GM21786 (cell line): ENCODE data around the gene PCDHGA10.
A peak's percentile ranks its signal among the peaks of the same experiment; 100 is the strongest.
"Not testable (repeated sequence)": the region's sequence is repeated elsewhere in the genome, so short reads cannot be mapped to it uniquely, and the experiment has no call there.

Experiments
- ATAC-seq: cut with Tn5 transposase; IDR thresholded peaks from one replicate; pipeline ENCODE4 v1.9.1; 2021; ENCODE audit not compliant: unreplicated experiment

PCDHGA10 gene

DNA sequence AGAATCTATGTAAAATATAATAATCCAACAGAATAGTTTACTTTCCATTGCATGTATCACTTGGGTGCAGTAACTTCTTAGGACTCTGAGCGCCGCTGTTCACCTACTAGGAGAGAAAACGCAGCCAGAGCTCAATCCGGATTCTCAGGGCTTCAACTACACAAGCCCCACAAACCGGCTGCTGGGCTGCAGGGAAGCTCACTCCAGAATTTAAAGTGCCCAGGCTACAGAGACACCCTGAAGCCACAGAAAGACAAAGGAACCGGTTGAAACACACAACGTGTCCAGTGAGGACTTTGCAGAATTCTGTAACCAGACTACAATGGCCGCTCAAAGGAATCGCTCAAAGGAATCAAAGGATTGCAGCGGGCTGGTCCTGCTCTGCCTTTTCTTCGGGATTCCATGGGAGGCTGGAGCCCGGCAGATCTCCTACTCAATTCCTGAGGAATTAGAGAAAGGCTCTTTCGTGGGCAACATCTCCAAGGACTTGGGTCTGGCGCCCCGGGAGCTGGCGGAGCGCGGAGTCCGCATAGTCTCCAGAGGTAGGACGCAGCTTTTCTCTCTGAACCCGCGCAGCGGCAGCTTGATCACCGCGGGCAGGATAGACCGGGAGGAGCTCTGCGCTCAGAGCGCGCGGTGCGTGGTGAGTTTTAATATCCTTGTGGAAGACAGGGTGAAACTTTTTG lies at the start of gene PCDHGA10:
Gene PCDHGA10 (plus strand): TSS at position 134 of the 686 bp plus-strand sequence. CDS start 189 bp downstream, at position 323.
- peak; percentile 78 for ATAC-seq

- ATAC-seq: no peak
These were observed 48.7 kb upstream of the PCDHGA10 start, which contains the start of gene PCDHGA5 for GRCh38 chr5:141363952-141364660. PCDHGA5 (plus strand) TSS chr5:141364162; CDS start chr5:141364331, 169 bp downstream.

DNA sequence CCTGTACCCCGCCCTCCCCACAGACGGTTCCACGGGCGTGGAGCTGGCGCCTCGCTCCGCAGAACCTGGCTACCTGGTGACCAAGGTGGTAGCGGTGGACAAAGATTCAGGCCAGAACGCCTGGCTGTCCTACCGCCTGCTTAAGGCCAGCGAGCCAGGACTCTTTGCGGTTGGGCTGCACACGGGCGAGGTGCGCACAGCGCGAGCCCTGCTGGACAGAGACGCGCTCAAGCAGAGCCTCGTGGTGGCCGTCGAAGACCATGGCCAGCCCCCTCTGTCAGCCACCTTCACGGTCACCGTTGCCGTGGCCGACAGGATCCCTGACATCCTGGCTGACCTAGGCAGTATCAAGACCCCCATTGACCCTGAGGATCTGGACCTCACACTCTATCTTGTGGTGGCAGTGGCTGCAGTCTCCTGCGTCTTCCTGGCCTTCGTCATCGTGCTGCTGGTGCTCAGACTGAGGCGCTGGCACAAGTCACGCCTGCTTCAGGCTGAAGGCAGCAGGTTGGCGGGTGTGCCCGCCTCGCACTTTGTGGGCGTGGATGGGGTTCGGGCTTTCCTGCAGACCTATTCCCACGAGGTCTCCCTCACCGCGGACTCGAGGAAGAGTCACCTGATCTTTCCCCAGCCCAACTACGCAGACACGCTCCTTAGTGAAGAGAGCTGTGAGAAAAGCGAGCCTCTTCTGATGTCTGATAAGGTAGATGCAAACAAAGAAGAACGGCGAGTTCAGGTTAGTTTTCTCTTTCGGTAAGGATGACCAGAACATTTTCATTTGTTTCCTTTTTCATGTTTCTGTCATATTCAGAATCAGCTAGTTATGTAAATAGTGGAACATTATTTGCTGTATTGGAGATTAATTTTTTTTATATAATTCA lies 46.5 kb upstream of the PCDHGA10 start:
- no peak for ATAC-seq

DNA sequence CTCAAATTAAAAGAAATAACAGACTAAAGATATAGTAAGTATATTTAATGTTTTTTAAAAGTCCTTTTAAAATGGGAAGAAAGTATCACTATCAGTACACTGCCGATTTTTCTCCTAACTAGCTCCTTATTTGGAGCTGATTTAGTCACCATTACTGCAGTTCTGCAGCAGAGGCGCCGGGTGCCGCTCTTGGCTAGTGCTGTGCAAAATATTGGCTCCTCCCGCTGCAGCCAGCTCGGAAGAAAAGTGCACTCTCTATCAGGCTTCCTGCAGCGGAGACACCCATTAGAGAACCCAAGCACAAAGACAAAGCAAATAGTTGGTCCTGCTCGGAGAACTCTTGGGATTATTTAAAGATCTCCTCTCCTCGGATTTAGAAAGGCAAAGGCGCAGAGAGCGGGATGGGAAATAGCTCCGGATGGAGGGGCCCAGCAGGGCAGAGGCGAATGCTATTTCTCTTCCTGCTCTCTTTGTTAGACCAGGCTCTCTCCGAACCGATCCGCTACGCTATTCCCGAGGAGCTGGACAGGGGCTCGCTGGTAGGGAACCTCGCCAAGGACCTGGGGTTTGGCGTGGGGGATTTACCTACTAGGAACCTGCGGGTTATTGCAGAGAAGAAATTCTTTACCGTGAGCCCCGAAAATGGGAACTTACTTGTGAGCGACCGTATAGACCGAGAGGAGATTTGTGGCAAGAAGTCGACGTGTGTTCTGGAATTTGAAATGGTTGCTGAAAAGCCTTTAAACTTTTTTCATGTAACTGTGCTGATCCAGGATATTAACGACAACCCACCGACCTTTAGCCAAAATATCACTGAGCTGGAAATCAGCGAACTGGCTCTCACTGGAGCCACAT lies 42.6 kb upstream of the PCDHGA10 start, which contains the start of gene PCDHGB3:
Gene PCDHGB3 (plus strand): TSS at position 249 of the 855 bp plus-strand sequence. CDS start 153 bp downstream, at position 402.
- ATAC-seq: peak; percentile 99

DNA sequence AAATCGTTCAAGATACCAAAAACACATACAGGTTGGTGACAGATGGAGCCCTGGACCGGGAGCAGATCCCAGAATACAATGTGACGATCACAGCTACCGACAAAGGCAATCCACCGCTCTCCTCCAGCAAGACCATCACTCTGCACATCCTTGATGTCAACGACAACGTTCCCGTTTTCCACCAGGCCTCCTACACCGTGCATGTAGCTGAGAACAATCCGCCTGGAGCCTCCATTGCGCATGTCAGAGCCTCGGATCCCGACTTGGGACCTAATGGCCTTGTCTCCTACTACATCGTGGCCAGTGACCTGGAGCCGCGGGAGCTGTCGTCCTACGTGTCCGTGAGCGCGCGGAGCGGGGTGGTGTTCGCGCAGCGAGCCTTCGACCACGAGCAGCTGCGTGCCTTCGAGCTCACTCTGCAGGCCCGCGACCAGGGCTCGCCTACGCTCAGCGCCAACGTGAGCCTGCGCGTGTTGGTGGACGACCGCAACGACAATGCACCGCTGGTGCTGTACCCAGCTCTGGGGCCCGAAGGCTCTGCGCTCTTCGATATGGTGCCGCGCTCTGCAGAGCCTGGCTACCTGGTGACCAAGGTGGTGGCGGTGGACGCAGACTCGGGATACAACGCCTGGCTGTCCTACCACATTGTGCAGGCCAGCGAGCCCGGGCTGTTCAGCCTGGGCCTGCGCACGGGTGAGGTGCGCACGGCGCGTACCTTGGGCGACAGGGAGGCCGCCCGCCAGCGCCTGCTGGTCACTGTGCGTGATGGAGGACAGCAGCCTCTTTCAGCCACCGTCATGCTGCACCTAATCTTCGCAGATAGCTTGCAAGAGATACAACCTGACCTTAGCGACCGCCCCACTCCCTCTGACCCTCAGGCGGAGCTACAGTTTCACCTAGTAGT lies 41.0 kb upstream of the PCDHGA10 start:
- ATAC-seq: no peak

DNA sequence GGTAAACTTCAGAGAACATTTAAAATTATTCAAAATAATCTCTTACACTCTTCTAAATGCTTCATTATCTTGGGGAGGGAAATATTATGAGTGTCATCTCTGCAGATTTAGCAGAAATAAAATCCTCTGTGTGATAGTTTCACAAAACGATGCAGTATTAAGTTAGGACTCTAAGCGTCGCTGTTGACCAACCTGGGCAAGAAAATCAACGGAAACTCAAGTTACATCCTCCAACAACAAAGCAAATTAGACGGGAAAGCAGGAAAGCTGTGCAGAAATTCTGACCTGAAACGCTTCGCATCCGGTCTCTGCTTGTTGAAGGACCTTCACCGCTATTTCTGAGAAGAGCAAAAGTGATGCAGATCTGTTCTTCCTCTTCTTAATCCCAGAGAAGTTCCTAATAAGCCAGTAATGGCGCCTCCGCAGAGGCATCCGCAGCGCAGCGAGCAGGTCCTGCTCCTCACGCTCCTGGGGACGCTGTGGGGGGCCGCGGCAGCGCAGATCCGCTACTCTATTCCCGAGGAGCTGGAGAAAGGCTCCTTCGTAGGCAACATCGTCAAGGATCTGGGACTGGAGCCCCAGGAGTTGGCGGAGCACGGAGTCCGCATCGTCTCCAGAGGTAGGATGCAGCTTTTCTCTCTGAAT lies 39.0 kb upstream of the PCDHGA10 start, which contains the start of gene PCDHGA6:
Gene PCDHGA6 (plus strand): TSS at position 219 of the 645 bp plus-strand sequence. CDS start 193 bp downstream, at position 412.
- ATAC-seq: no peak

- no peak for ATAC-seq
These were observed 38.2 kb upstream of the PCDHGA10 start for GRCh38 chr5:141374627-141375026.

DNA sequence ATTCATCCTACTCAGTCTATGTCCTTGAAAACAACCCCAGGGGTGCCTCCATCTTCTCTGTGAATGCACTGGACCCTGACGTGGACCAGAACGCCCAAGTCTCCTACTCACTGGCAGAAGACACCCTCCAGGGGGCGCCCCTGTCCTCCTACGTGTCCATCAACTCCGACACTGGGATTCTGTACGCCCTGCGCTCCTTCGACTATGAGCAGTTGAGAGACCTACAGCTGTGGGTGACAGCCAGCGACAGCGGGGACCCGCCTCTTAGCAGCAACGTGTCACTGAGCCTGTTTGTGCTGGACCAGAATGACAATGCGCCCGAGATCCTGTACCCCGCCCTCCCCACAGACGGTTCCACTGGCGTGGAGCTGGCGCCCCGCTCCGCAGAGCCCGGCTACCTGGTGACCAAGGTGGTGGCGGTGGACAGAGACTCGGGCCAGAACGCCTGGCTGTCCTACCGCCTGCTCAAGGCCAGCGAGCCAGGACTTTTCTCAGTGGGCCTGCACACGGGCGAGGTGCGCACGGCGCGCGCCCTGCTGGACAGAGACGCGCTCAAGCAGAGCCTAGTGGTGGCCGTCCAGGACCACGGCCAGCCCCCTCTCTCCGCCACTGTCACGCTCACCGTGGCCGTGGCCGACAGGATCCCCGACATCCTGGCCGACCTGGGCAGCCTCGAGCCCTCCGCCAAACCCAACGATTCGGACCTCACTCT lies 37.2 kb upstream of the PCDHGA10 start:
- ATAC-seq: not testable (repeated sequence)

GRCh38 chr5:141382469-141383294 lies 30.1 kb upstream of the PCDHGA10 start, which contains the start of gene PCDHGA7:
PCDHGA7 (plus strand) TSS chr5:141382742; CDS start chr5:141382900, 158 bp downstream.
- ATAC-seq: no peak

- ATAC-seq: no peak
These were observed 29.4 kb upstream of the PCDHGA10 start for GRCh38 chr5:141383345-141383744.

- ATAC-seq: no peak
These were observed 28.1 kb upstream of the PCDHGA10 start for GRCh38 chr5:141384471-141385267.

DNA sequence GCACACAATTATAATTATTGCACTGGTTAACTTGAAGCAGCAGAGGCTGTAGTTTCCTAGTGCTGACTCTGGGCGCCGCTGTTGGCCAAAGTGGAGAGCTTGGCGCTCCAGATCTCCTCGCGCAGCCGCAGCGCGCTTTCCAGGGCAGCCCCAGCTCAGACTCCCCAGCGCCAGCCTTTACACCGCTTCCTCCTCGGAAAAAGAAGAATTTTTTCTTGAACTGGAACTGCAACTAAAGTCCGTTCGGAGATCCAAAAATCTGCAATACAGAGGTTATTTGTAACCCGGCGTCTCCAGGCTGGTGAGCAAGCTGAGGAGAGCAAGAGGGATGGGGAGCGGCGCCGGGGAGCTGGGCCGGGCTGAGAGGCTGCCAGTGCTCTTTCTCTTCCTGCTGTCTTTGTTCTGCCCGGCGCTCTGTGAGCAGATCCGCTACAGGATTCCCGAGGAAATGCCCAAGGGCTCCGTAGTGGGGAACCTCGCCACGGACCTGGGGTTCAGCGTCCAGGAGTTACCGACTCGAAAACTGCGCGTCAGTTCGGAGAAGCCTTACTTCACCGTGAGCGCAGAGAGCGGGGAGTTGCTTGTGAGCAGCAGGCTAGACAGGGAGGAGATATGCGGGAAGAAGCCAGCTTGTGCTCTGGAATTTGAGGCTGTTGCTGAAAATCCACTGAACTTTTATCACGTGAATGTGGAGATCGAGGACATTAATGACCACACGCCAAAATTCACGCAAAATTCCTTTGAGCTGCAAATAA lies 25.1 kb upstream of the PCDHGA10 start, which contains the start of gene PCDHGB4:
Gene PCDHGB4 (plus strand): TSS at position 142 of the 755 bp plus-strand sequence. CDS start 187 bp downstream, at position 329.
- peak; percentile 62 for ATAC-seq

DNA sequence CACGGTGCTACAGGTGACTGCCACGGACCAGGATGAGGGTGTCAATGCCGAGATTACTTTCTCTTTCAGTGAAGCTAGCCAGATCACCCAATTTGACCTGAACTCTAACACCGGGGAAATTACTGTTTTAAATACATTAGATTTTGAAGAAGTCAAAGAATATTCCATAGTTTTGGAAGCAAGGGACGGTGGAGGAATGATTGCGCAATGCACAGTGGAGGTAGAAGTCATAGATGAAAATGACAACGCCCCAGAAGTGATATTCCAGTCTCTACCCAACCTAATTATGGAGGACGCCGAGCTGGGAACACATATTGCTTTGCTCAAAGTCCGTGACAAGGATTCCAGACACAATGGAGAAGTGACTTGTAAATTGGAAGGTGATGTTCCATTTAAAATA lies 24.1 kb upstream of the PCDHGA10 start:
- no peak for ATAC-seq

GRCh38 chr5:141389153-141390042 lies 23.4 kb upstream of the PCDHGA10 start:
- ATAC-seq: no peak
